Naive thymus-derived CD8-positive, alpha-beta T cell (primary cell): ENCODE measurements around the gene HYAL1. TPM values are rescaled to one million over a fixed set of nuclear protein-coding genes. Genes with fewer than 3 reads are reported as not detected.

ENCODE experiments used
- ATAC-seq, 2 donors: fragments of 150-1000 bp; cut with Tn5 transposase in 1 of 2; sonication (Bioruptor Pico), chemical (Tn5 transposase) in 1 of 2; 1 replicate in 1 of 2; 2 replicates in 1 of 2; pipeline ENCODE4 v1.10.0; 2021; ENCODE audit warnings: mild to moderate bottlenecking in 2 of 2, moderate library complexity in 2 of 2
- POLR2A ChIA-PET: fragments of 350-600 bp; sonication (Branson Sonifier 250); formaldehyde crosslinking; loops from one replicate; lab custom pipeline; 2021; ENCODE audit warnings: antibody characterized with exemption; lab: Charles Lee
- DNase-seq, 10 donors: peaks; one replicate each; pipeline versions ENCODE4 v3.0.0 to v3.0.0-alpha.2; 2020 to 2022
- H3K27ac Mint-ChIP-seq, 10 donors: one replicate each; pipeline ENCODE4 v1.8.0; 2020 to 2022; ENCODE audit warnings: mild to moderate bottlenecking in 10 of 10, mixed read lengths in 10 of 10, moderate library complexity in 4 of 10, inconsistent platforms in 1 of 10
- H3K27me3 Mint-ChIP-seq, 5 donors: one replicate each; pipeline ENCODE4 v1.8.0; 2021 to 2022; ENCODE audit warnings: mixed read lengths in 5 of 5
- H3K36me3 Mint-ChIP-seq, 3 donors: one replicate each; pipeline ENCODE4 v1.8.0; 2020 to 2022; ENCODE audit warnings: mixed read lengths in 3 of 3, mild to moderate bottlenecking in 2 of 3, inconsistent platforms in 1 of 3
- H3K4me1 Mint-ChIP-seq, 4 donors: one replicate each; pipeline ENCODE4 v1.8.0; 2021 to 2022; ENCODE audit warnings: mixed read lengths in 4 of 4
- H3K4me3 Mint-ChIP-seq, 10 donors: one replicate each; pipeline ENCODE4 v1.8.0; 2020 to 2022; ENCODE audit warnings: mild to moderate bottlenecking in 10 of 10, mixed read lengths in 10 of 10, moderate library complexity in 6 of 10, inconsistent platforms in 1 of 10
- H3K9me3 Mint-ChIP-seq, 9 donors: one replicate each; pipeline ENCODE4 v1.8.0; 2020 to 2022; ENCODE audit warnings: mixed read lengths in 9 of 9, mild to moderate bottlenecking in 3 of 9, inconsistent platforms in 1 of 9, moderate library complexity in 1 of 9
- polyA plus RNA-seq, 3 donors: library from polyadenylated mRNA; unstranded; fragments of 300-500 nt; fragmentation: Illumina TruSeq; gene quantifications; one replicate each; pipeline ENCODE4 v1.2.3, GENCODE V29; 2021
- total RNA-seq, 8 experiments: library from RNA in 2 of 8; stranded (reverse) in 2 of 8; gene quantifications; one replicate each; pipeline ENCODE4 v1.2.3 and lab custom pipeline; 2021 to 2026

The HYAL1 gene
- total RNA-seq (under 1 TPM; 0.16 to 0.39 TPM), polyA plus RNA-seq (under 1 TPM in 2 of 3 donors, not detected in 1; 0.54 to 0.75 TPM), total RNA-seq (lab: John Stamatoyannopoulos, UW) (0 to 0.52 (median 0.23) reads per million in 6 experiments)

- Mint-ChIP-seq H3K9me3 (no peaks in the 10 kb centered on the region), H3K27me3 (no peaks in the 10 kb centered on the region), H3K4me1 (peaks cover 12 to 32% (median 28%) of the 10 kb centered on the region in 4 donors), H3K36me3 (peaks cover 0 to 2% (median 0%) of the 10 kb centered on the region in 3 donors), H3K4me3 (no peak within 1 kb of the TSS), H3K27ac (peak within 1 kb of the TSS in 4 of 10 donors; percentile 27 to 56 (median 38))
- POLR2A ChIA-PET: interaction anchor here (1.5 kb wide), 1 partner anchor 11 kb away, joined by 3 read pairs; the partner anchor contains the start of gene IFRD2
- ATAC-seq: no peak
- no peak for DNase-seq
Measured at GRCh38 chr3:50303013-50303815, at the start of gene HYAL1. Gene HYAL1 (minus strand): TSS chr3:50303574. CDS start chr3:50302956, 618 bp downstream.

- POLR2A ChIA-PET: interaction anchor here (0.7 to 11.6 kb wide), 4 partner anchors 11 to 234 kb away, joined by 5 to 318 read pairs (median 5); partner anchors contain the start of genes RASSF1 and ZMYND10
- no peaks in the 10 kb centered on the region for H3K9me3 Mint-ChIP-seq
- ATAC-seq (no peak), DNase-seq (no peak)
- peaks cover 34 to 84% (median 68%) of the 10 kb centered on the region in 4 donors for H3K4me1 Mint-ChIP-seq
- no peaks in the 10 kb centered on the region for H3K27me3 Mint-ChIP-seq
- peak overlapping the region in 5 of 10 donors; percentile 11 to 72 (median 44) for H3K27ac Mint-ChIP-seq
- peak overlapping the region in 2 of 10 donors; percentile 10 to 29 for H3K4me3 Mint-ChIP-seq
- H3K36me3 Mint-ChIP-seq: peaks cover 0 to 41% (median 4%) of the 10 kb centered on the region in 3 donors
Measured at GRCh38 chr3:50352781-50353180, 49.4 kb upstream of the HYAL1 start.

- peaks cover 0 to 40% (median 6%) of the 10 kb centered on the region in 3 donors for H3K36me3 Mint-ChIP-seq
- no peak for ATAC-seq
- peaks cover 31 to 82% (median 67%) of the 10 kb centered on the region in 4 donors for H3K4me1 Mint-ChIP-seq
- DNase-seq: no peak
- H3K27ac Mint-ChIP-seq: peak overlapping the region; percentile 98 to 100 (median 99)
- H3K4me3 Mint-ChIP-seq: peak overlapping the region; percentile 94 to 99 (median 97)
- POLR2A ChIA-PET: interaction anchor here (1.1 to 11.6 kb wide), 14 partner anchors 10 to 1354 kb away, joined by 3 to 318 read pairs (median 8); partner anchors contain the start of genes C3orf18, HEMK1, HYAL3 and IFRD2
- no peaks in the 10 kb centered on the region for H3K27me3 Mint-ChIP-seq
- no peaks in the 10 kb centered on the region for H3K9me3 Mint-ChIP-seq
Measured at GRCh38 chr3:50351323-50351697, 47.9 kb upstream of the HYAL1 start.

- peak within 1 kb of the TSS; percentile 94 to 99 (median 97) for H3K4me3 Mint-ChIP-seq
- POLR2A ChIA-PET: interaction anchor here (0.5 to 11.6 kb wide), 22 partner anchors 9 to 1355 kb away, joined by 3 to 318 read pairs (median 4); partner anchors contain the start of genes C3orf18, CISH, DCAF1 and HEMK1
- H3K27me3 Mint-ChIP-seq: no peaks in the 10 kb centered on the region
- DNase-seq (peak; percentile 97 to 99 (median 99)), ATAC-seq (peak; percentile 89 to 90)
- H3K27ac Mint-ChIP-seq: peak within 1 kb of the TSS; percentile 98 to 100 (median 99)
- H3K9me3 Mint-ChIP-seq: no peaks in the 10 kb centered on the region
- peaks cover 34 to 82% (median 68%) of the 10 kb centered on the region in 4 donors for H3K4me1 Mint-ChIP-seq
- H3K36me3 Mint-ChIP-seq: peaks cover 0 to 40% (median 6%) of the 10 kb centered on the region in 3 donors
Measured at GRCh38 chr3:50350527-50351322, 47.4 kb upstream of the HYAL1 start, which contains the start of the genes CYB561D2 and NPRL2. Gene CYB561D2 (plus strand): TSS chr3:50350862. CDS start chr3:50351434, 572 bp downstream. Gene NPRL2 (minus strand): TSS chr3:50350775. CDS start chr3:50350652, 123 bp downstream.

GRCh38 chr3:50350213-50350526, 46.8 kb upstream of the HYAL1 start:
- DNase-seq (no peak), ATAC-seq (no peak)
- no peaks in the 10 kb centered on the region for H3K27me3 Mint-ChIP-seq
- POLR2A ChIA-PET: interaction anchor here (0.6 to 11.6 kb wide), 20 partner anchors 9 to 1355 kb away, joined by 3 to 318 read pairs (median 6); partner anchors contain the start of genes C3orf18, CISH, HEMK1 and HYAL3
- peak overlapping the region; percentile 98 to 100 (median 99) for H3K27ac Mint-ChIP-seq
- peak overlapping the region; percentile 94 to 99 (median 97) for H3K4me3 Mint-ChIP-seq
- peaks cover 32 to 81% (median 70%) of the 10 kb centered on the region in 4 donors for H3K4me1 Mint-ChIP-seq
- peaks cover 0 to 35% (median 6%) of the 10 kb centered on the region in 3 donors for H3K36me3 Mint-ChIP-seq
- H3K9me3 Mint-ChIP-seq: no peaks in the 10 kb centered on the region

- DNase-seq (peak; percentile 57 to 86 (median 70)), ATAC-seq (peak in 1 of 2 donors; percentile 3)
- Mint-ChIP-seq H3K4me1 (peaks cover 31 to 82% (median 74%) of the 10 kb centered on the region in 4 donors), H3K9me3 (no peaks in the 10 kb centered on the region), H3K4me3 (peak overlapping the region in 8 of 10 donors; percentile 8 to 96 (median 50)), H3K36me3 (peaks cover 0 to 20% (median 4%) of the 10 kb centered on the region in 3 donors), H3K27me3 (no peaks in the 10 kb centered on the region), H3K27ac (peak overlapping the region in 9 of 10 donors; percentile 21 to 99 (median 81))
- POLR2A ChIA-PET: interaction anchor here (0.7 to 14.5 kb wide), 6 partner anchors 5 to 48 kb away, joined by 3 to 318 read pairs (median 54); partner anchors contain the start of genes CYB561D2, HYAL3, NAA80 and NPRL2
Measured at GRCh38 chr3:50347187-50347813, 43.9 kb upstream of the HYAL1 start.

GRCh38 chr3:50345586-50346234, 42.3 kb upstream of the HYAL1 start, which contains the start of gene ZMYND10:
Gene ZMYND10 (minus strand): TSS chr3:50345732. CDS start chr3:50345579, 153 bp downstream.
- H3K4me3 Mint-ChIP-seq: peak within 1 kb of the TSS; percentile 63 to 82 (median 72)
- H3K27me3 Mint-ChIP-seq: no peaks in the 10 kb centered on the region
- ATAC-seq: peak; percentile 17 to 29
- peak; percentile 62 to 85 (median 72) for DNase-seq
- POLR2A ChIA-PET: interaction anchor here (0.7 to 14.5 kb wide), 9 partner anchors 7 to 266 kb away, joined by 3 to 318 read pairs (median 4); partner anchors contain the start of genes CISH, CYB561D2, HYAL3 and NAA80
- peaks cover 27 to 80% (median 74%) of the 10 kb centered on the region in 4 donors for H3K4me1 Mint-ChIP-seq
- peaks cover 0 to 17% (median 4%) of the 10 kb centered on the region in 3 donors for H3K36me3 Mint-ChIP-seq
- H3K9me3 Mint-ChIP-seq: no peaks in the 10 kb centered on the region
- peak within 1 kb of the TSS in 8 of 10 donors; percentile 26 to 87 (median 60) for H3K27ac Mint-ChIP-seq

GRCh38 chr3:50345008-50345407, 41.6 kb upstream of the HYAL1 start:
- no peak for DNase-seq
- no peaks in the 10 kb centered on the region for H3K27me3 Mint-ChIP-seq
- peaks cover 0 to 17% (median 4%) of the 10 kb centered on the region in 3 donors for H3K36me3 Mint-ChIP-seq
- peak overlapping the region in 7 of 10 donors; percentile 11 to 82 (median 63) for H3K4me3 Mint-ChIP-seq
- H3K9me3 Mint-ChIP-seq: no peaks in the 10 kb centered on the region
- no peak for ATAC-seq
- peak overlapping the region in 1 of 10 donors; percentile 21 for H3K27ac Mint-ChIP-seq
- POLR2A ChIA-PET: interaction anchor here (0.6 to 14.5 kb wide), 9 partner anchors 7 to 398 kb away, joined by 3 to 318 read pairs (median 4); partner anchors contain the start of genes CISH, CYB561D2, HYAL3 and NAA80
- peaks cover 20 to 76% (median 70%) of the 10 kb centered on the region in 4 donors for H3K4me1 Mint-ChIP-seq

- DNase-seq: no peak
- H3K27me3 Mint-ChIP-seq: no peaks in the 10 kb centered on the region
- no peaks in the 10 kb centered on the region for H3K9me3 Mint-ChIP-seq
- peaks cover 0 to 7% (median 2%) of the 10 kb centered on the region in 3 donors for H3K36me3 Mint-ChIP-seq
- POLR2A ChIA-PET: interaction anchor here (0.8 to 14.5 kb wide), 6 partner anchors 8 to 107 kb away, joined by 3 to 318 read pairs (median 4); partner anchors contain the start of genes CYB561D2, GNAI2, NPRL2 and TMEM115
- H3K4me1 Mint-ChIP-seq: peaks cover 24 to 76% (median 70%) of the 10 kb centered on the region in 4 donors
- H3K4me3 Mint-ChIP-seq: peak overlapping the region in 2 of 10 donors; percentile 2 to 41
- ATAC-seq: no peak
- H3K27ac Mint-ChIP-seq: peak overlapping the region in 8 of 10 donors; percentile 41 to 96 (median 84)
Measured at GRCh38 chr3:50342813-50343633, 39.6 kb upstream of the HYAL1 start.
